GM20000 (cell line): ENCODE data around the gene PFN1.

Experiments used
- DNase-seq: peaks from one replicate; pipeline ENCODE4 v3.0.0; 2012; ENCODE audit warnings: low spot score
- CTCF ChIP-seq: IDR thresholded peaks from 2 replicates; pipeline ENCODE4 v1.5.1; 2012; ENCODE audit warnings: mild to moderate bottlenecking, control low read depth; ENCODE audit errors: extremely low read depth, missing control alignments

Gene PFN1

GRCh38 chr17:4966844-4967538 lies 18.7 kb upstream of the PFN1 start:
- DNase-seq, result peak; percentile 97

GRCh38 chr17:4965311-4965986 lies 17.1 kb upstream of the PFN1 start:
- DNase-seq, result no peak
- no peak for TF ChIP-seq CTCF

More at GRCh38 chr17:4966844-4967538, 18.7 kb upstream of the PFN1 start:
- no peak for TF ChIP-seq CTCF

GRCh38 chr17:4960279-4960922 lies 12.1 kb upstream of the PFN1 start:
- no peak for DNase-seq
- no peak for TF ChIP-seq CTCF

GRCh38 chr17:4959261-4959965 lies 11.1 kb upstream of the PFN1 start:
- TF ChIP-seq CTCF, result no peak
- no peak for DNase-seq

- no peak for DNase-seq
- TF ChIP-seq CTCF, result no peak
These were observed 9.8 kb upstream of the PFN1 start for GRCh38 chr17:4958102-4958501.

- DNase-seq, result no peak
- TF ChIP-seq CTCF, result peak; percentile 13
These were observed 8.2 kb upstream of the PFN1 start for GRCh38 chr17:4956493-4957061.

- no peak for TF ChIP-seq CTCF
- no peak for DNase-seq
These were observed 6.8 kb upstream of the PFN1 start for GRCh38 chr17:4955091-4955490.
